SK-N-SH treated with all-trans-retinoic acid at 6 μM for 48 hours (cell line): ENCODE measurements around the gene WFS1.

ENCODE experiments used
- ATAC-seq: fragments of 200-7000 bp; cut with Tn5 transposase; 3 replicates; pipeline ENCODE4 v1.9.1; 2020; ENCODE audit warnings: mild to moderate bottlenecking, moderate library complexity
- ARNTL ChIP-seq: fragments of 450-650 bp; formaldehyde crosslinking; IDR thresholded peaks from 2 replicates; pipeline ENCODE4 v1.5.0; 2020; ENCODE audit warnings: low read depth, mild to moderate bottlenecking, moderate library complexity, borderline replicate concordance
- BACH2 ChIP-seq: fragments of 250-450 bp; sonication (Bioruptor Pico); IDR thresholded peaks from 2 replicates; pipeline ENCODE4 v1.9.0; 2021; ENCODE audit warnings: mild to moderate bottlenecking, borderline replicate concordance
- CREB5 ChIP-seq: fragments of 250-450 bp; sonication (Bioruptor Pico); IDR thresholded peaks from 2 replicates; pipeline ENCODE4 v1.5.1; 2020; ENCODE audit warnings: low read depth, mild to moderate bottlenecking, moderate library complexity
- CSDC2 ChIP-seq: fragments of 250-450 bp; sonication (Bioruptor Pico); IDR thresholded peaks from 2 replicates; pipeline ENCODE4 v1.5.0; 2020; ENCODE audit warnings: mild to moderate bottlenecking, moderate library complexity
- ESRRG ChIP-seq: fragments of 250-450 bp; sonication (Bioruptor Pico); IDR thresholded peaks from 2 replicates; pipeline ENCODE4 v1.6.1; 2021; ENCODE audit warnings: mild to moderate bottlenecking
- GLIS3 ChIP-seq: fragments of 250-450 bp; sonication (Bioruptor Pico); IDR thresholded peaks from 2 replicates; pipeline ENCODE4 v1.5.0; 2020; ENCODE audit warnings: mild to moderate bottlenecking, moderate library complexity
- POU6F1 ChIP-seq: fragments of 250-450 bp; sonication (Bioruptor Pico); IDR thresholded peaks from 2 replicates; pipeline ENCODE4 v1.8.0; 2021; ENCODE audit warnings: low read depth, mild to moderate bottlenecking, moderate library complexity, borderline replicate concordance
- PPARA ChIP-seq: fragments of 250-450 bp; sonication (Bioruptor Pico); IDR thresholded peaks from 2 replicates; pipeline ENCODE4 v1.5.0; 2020; ENCODE audit warnings: mild to moderate bottlenecking, borderline replicate concordance
- RARB ChIP-seq: fragments of 250-450 bp; sonication (Bioruptor Pico); IDR thresholded peaks from 2 replicates; pipeline ENCODE4 v1.8.0; 2021; ENCODE audit warnings: mild to moderate bottlenecking, moderate library complexity
- SNAI2 ChIP-seq: fragments of 250-450 bp; sonication (Bioruptor Pico); IDR thresholded peaks from 2 replicates; pipeline ENCODE4 v1.5.0; 2020; ENCODE audit warnings: mild to moderate bottlenecking, moderate library complexity
- TOX ChIP-seq: fragments of 250-450 bp; sonication (Bioruptor Pico); IDR thresholded peaks from 2 replicates; pipeline ENCODE4 v1.8.0; 2021; ENCODE audit warnings: mild to moderate bottlenecking, moderate library complexity, borderline replicate concordance
- ZC3H10 ChIP-seq: fragments of 250-450 bp; sonication (Bioruptor Pico); IDR thresholded peaks from 2 replicates; pipeline ENCODE4 v1.5.1; 2021; ENCODE audit warnings: mild to moderate bottlenecking, moderate library complexity
- ZFP3 ChIP-seq: fragments of 250-450 bp; sonication (Bioruptor Pico); IDR thresholded peaks from 2 replicates; pipeline ENCODE4 v1.5.0; 2020; ENCODE audit warnings: mild to moderate bottlenecking, moderate library complexity
- ZFP30 ChIP-seq: fragments of 450-650 bp; formaldehyde crosslinking; IDR thresholded peaks from 2 replicates; pipeline ENCODE4 v1.5.0; 2022; ENCODE audit warnings: mild to moderate bottlenecking, moderate library complexity
- ZNF565 ChIP-seq: fragments of 450-650 bp; formaldehyde crosslinking; conservative IDR thresholded peaks from 2 replicates; pipeline ENCODE4 v1.5.0; 2020; ENCODE audit warnings: low read depth, mild to moderate bottlenecking, moderate library complexity
- ZNF70 ChIP-seq: fragments of 450-650 bp; formaldehyde crosslinking; IDR thresholded peaks from 2 replicates; pipeline ENCODE4 v1.5.0; 2020; ENCODE audit warnings: mild to moderate bottlenecking, moderate library complexity
- TF ChIP-seq, protein P1 (sequence below): fragments of 250-450 bp; sonication (Bioruptor Pico); IDR thresholded peaks from 2 replicates; pipeline ENCODE4 v1.8.0; 2020; ENCODE audit warnings: mild to moderate bottlenecking, moderate library complexity, borderline replicate concordance

WFS1 gene

DNA sequence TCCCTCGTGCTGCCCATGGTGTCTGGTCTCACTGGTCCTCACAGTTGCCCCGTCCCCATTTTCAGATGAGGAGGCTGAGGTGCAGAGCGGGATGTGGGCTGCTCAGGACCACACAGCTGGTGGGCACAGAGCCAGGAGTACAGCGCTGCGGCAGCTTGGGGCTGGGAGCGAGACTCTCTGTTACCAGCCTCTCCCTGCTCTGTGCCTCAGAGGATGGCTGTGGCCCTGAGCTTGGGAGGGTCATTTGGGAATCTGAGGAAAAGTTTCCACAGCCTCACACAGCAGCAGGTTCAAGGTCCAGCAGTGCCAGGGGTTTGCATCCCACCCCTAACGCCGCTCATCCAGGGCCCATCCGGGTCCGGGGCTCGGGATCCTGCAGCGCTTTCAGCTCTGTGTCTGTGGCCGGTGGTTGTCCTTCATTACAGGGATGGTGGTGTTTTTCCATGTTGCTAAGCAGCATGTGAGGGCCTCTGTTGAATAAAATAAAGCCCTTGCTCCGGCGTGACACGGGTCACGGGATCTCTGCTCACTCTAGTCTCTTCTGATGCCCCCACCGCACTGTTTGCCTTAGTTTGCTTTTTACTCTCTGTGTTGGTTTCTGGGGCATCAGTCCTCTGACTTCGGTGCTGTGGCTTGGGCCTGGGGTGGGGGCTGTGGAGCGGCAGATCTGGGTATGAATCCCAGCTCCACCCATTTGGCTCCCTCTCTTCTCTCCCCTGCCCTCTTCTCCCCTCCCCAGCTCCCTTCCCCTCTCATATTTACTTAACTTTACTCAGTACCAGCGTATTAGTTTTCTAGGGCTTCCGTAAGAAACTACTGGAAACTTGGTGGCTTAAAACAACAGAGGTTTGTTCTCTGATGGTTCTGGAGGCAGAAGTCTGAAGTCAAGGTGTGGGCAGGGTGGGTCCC lies 6.5 kb downstream of the WFS1 start:
- TF ChIP-seq ZFP3 (CRISPR knock-in tag) (no peak), POU6F1 (no peak), CSDC2 (CRISPR knock-in tag) (no peak), ZNF565 (CRISPR knock-in tag) (no peak), SNAI2 (CRISPR knock-in tag) (no peak), RARB (CRISPR knock-in tag) (no peak), ZNF70 (CRISPR knock-in tag) (no peak), BACH2 (CRISPR knock-in tag) (no peak), GLIS3 (no peak), ZFP30 (CRISPR knock-in tag) (no peak), ZC3H10 (CRISPR knock-in tag) (no peak), TOX (CRISPR knock-in tag) (no peak), CREB5 (CRISPR knock-in tag) (no peak), ARNTL (no peak)
- TF ChIP-seq, protein P1, sequence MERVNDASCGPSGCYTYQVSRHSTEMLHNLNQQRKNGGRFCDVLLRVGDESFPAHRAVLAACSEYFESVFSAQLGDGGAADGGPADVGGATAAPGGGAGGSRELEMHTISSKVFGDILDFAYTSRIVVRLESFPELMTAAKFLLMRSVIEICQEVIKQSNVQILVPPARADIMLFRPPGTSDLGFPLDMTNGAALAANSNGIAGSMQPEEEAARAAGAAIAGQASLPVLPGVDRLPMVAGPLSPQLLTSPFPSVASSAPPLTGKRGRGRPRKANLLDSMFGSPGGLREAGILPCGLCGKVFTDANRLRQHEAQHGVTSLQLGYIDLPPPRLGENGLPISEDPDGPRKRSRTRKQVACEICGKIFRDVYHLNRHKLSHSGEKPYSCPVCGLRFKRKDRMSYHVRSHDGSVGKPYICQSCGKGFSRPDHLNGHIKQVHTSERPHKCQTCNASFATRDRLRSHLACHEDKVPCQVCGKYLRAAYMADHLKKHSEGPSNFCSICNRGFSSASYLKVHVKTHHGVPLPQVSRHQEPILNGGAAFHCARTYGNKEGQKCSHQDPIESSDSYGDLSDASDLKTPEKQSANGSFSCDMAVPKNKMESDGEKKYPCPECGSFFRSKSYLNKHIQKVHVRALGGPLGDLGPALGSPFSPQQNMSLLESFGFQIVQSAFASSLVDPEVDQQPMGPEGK (CRISPR knock-in tag), result no peak
- no peak for ATAC-seq

DNA sequence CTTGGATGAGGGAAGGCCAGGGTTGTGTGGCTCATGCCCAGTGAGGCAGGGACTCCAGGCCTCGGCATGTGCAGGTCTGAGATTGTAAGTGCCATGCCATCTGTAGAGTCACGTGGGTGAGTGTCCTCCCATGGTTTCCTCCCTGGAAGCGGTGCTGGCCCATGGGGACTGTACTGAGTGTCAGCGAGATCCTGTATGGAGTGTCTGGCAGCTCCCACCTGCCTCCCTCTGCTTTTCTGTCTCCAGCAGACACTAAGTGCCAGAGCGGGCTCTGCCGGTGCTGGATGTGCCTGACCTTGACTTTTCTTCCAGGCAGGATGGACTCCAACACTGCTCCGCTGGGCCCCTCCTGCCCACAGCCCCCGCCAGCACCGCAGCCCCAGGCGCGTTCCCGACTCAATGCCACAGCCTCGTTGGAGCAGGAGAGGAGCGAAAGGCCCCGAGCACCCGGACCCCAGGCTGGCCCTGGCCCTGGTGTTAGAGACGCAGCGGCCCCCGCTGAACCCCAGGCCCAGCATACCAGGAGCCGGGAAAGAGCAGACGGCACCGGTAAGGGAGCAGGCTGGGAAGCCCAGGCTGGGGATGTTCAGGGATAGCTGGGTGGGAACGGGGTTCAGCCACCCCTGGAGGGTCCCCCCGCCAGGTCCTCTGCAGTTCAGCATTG lies 7.6 kb downstream of the WFS1 start:
- no peak for TF ChIP-seq ARNTL
- TF ChIP-seq ZNF565 (CRISPR knock-in tag), result no peak
- TF ChIP-seq ZFP30 (CRISPR knock-in tag), result no peak
- ATAC-seq, result no peak

GRCh38 chr4:6277935-6278800 lies 8.5 kb downstream of the WFS1 start:
- TF ChIP-seq CSDC2 (CRISPR knock-in tag), result no peak
- TF ChIP-seq ZFP3 (CRISPR knock-in tag), result no peak
- no peak for TF ChIP-seq PPARA
- TF ChIP-seq ARNTL, result no peak
- TF ChIP-seq ZNF70 (CRISPR knock-in tag), result no peak
- TF ChIP-seq POU6F1, result no peak
- TF ChIP-seq, protein P1 (CRISPR knock-in tag), result no peak
- no peak for TF ChIP-seq ZNF565 (CRISPR knock-in tag)
- TF ChIP-seq ZFP30 (CRISPR knock-in tag), result no peak
- no peak for TF ChIP-seq ZC3H10 (CRISPR knock-in tag)
- TF ChIP-seq GLIS3, result no peak
- TF ChIP-seq ESRRG, result no peak
- TF ChIP-seq SNAI2 (CRISPR knock-in tag), result no peak
- ATAC-seq, result no peak
